ENCODE measurements around the gene PLA2G4F.

PLA2G4F gene, protein sequence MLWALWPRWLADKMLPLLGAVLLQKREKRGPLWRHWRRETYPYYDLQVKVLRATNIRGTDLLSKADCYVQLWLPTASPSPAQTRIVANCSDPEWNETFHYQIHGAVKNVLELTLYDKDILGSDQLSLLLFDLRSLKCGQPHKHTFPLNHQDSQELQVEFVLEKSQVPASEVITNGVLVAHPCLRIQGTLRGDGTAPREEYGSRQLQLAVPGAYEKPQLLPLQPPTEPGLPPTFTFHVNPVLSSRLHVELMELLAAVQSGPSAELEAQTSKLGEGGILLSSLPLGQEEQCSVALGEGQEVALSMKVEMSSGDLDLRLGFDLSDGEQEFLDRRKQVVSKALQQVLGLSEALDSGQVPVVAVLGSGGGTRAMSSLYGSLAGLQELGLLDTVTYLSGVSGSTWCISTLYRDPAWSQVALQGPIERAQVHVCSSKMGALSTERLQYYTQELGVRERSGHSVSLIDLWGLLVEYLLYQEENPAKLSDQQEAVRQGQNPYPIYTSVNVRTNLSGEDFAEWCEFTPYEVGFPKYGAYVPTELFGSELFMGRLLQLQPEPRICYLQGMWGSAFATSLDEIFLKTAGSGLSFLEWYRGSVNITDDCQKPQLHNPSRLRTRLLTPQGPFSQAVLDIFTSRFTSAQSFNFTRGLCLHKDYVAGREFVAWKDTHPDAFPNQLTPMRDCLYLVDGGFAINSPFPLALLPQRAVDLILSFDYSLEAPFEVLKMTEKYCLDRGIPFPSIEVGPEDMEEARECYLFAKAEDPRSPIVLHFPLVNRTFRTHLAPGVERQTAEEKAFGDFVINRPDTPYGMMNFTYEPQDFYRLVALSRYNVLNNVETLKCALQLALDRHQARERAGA

GRCh38 chr15:42156243-42156922 is at the start of gene PLA2G4F:
Gene PLA2G4F (minus strand): TSS chr15:42156636. CDS start chr15:42156549, 87 bp downstream.
- no peak for DNase-seq (ENCODE audit: low spot score)

GRCh38 chr15:42203891-42204290 is 47.5 kb upstream of the PLA2G4F start:
- DNase-seq (ENCODE audit: low spot score) (no peak), FAIRE-seq (no peak)

More at GRCh38 chr15:42156243-42156922, at the start of gene PLA2G4F:
- FAIRE-seq: no peak

DNA sequence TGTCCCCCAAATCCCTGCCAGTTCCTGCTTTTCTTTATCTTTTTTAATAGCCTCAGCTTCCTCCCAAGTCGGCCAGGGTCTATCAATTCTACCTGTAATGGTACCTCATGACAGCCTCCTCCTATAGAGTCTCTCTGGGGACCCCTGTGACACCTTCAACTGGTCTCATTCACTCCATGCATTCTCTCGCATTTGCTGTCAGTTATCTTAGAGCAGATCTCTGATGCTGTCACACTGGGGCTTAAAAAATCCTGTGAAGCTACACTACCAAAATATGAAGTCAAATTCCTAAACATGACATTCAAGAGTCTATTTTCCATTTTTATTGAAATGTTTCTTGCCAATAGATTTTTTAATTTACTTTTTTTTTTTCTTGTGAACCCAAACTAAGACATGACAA is 46.2 kb upstream of the PLA2G4F start:
- FAIRE-seq (no peak), DNase-seq (ENCODE audit: low spot score) (no peak)

DNA sequence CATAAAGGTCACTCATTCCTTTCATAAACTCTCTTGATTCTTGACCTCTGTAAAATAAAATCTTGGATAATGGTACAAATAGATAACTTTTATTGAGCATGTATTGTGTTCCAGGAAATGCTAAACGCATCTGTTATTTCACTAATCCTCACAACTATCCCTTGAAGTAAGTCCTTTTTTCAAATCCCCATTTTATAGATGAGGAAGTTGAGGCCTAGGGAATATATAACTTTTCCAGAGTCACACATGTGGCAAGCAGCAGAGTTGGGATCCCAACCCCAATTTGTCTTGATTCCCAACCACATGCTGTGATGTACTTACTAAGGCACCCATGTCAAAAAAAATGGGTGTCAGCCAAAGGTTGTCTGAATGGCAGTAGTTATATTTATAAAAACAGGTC is 45.4 kb upstream of the PLA2G4F start:
- no peak for FAIRE-seq
- no peak for DNase-seq (ENCODE audit: low spot score)

GRCh38 chr15:42199126-42199525 is 42.7 kb upstream of the PLA2G4F start:
- FAIRE-seq (no peak), DNase-seq (ENCODE audit: low spot score) (no peak)

GRCh38 chr15:42198516-42198915 is 42.1 kb upstream of the PLA2G4F start:
- DNase-seq (ENCODE audit: low spot score) (no peak), FAIRE-seq (no peak)

GRCh38 chr15:42194513-42194912 is 38.1 kb upstream of the PLA2G4F start:
- DNase-seq (ENCODE audit: low spot score) (no peak), FAIRE-seq (no peak)

- DNase-seq (ENCODE audit: low spot score) (no peak), FAIRE-seq (no peak)
Observed at GRCh38 chr15:42193383-42193782, 36.9 kb upstream of the PLA2G4F start.

- DNase-seq (ENCODE audit: low spot score) (no peak), FAIRE-seq (no peak)
Observed at GRCh38 chr15:42191610-42192346, 35.3 kb upstream of the PLA2G4F start.

DNA sequence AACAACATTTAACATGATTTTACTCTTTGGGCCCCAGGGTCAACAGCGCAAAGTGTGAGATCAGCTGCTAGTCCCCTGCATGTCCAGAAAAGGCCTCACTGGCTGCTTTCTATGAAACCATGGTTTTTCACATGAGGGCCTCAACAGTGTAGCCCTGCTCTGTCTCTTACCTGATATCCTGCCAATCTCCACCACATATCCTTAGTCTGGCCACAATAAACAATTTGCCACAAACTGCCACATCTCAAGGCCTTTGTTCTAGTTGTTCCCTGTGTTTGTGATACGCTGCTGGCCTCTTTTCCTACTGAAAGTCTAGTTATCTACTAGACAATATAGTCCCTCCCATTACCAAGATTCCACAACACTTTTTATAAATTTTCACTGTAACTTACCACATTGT is 33.9 kb upstream of the PLA2G4F start:
- no peak for FAIRE-seq

DNA sequence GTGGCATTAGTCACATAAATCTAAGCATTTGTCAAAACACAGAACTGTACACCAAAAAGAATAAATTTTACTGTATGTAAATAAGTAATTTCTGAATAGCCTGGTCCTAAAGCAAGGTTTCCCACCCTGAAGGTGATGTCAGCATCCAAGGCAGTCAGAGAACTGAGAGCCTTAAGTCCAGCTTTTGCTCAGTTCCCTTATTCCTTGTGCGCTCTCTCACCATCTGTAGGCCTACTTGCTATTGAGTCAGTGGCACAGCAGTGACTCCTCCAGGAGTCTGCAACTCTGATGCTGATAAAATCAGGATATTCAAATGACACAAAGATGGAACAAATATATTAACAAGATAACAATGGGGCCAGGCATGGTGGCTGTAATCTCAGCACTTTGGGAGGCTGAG is 29.4 kb upstream of the PLA2G4F start:
- DNase-seq (ENCODE audit: low spot score) (no peak), FAIRE-seq (no peak)

More for the DNA sequence above, 33.9 kb upstream of the PLA2G4F start:
- no peak for DNase-seq (ENCODE audit: low spot score)

DNA sequence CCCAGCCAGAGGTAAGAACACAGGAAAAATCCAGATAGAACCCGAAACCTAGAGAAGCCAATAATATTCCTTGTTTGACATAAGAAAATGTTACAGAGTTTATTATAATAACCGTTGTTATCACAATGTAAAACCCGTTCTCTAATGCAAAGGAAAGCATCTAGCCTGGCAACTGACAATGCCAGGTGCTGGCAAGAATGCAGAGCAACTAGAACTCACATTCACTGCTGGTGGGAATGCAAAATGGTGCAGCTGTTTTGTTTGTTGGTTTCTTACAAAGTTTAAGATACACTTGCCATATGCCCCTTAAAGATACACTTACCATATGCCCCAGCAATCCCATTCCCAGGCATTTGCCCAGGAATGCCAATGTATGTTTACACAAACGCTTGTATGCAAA is 28.3 kb upstream of the PLA2G4F start:
- DNase-seq (ENCODE audit: low spot score) (no peak), FAIRE-seq (no peak)

DNA sequence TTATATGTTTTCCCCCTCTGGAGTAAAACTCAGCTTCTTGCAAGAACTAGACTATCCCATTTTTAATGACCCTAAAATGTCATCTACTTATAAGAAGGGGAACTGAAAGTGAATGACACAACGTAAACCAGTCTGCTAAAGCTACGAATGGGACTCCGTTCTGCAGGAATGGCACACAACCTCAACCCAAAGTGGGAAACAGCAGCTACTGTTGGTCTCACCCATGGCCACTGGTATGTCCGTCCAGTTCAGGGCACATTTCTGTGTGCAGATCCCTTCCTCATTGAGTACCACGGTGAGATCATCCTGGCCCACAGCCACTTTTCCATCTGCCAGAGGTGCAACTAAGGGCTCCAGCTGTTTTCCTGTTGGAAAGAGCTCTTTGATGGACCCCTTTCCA is 27.9 kb upstream of the PLA2G4F start:
- no peak for DNase-seq (ENCODE audit: low spot score)
- no peak for FAIRE-seq

DNA sequence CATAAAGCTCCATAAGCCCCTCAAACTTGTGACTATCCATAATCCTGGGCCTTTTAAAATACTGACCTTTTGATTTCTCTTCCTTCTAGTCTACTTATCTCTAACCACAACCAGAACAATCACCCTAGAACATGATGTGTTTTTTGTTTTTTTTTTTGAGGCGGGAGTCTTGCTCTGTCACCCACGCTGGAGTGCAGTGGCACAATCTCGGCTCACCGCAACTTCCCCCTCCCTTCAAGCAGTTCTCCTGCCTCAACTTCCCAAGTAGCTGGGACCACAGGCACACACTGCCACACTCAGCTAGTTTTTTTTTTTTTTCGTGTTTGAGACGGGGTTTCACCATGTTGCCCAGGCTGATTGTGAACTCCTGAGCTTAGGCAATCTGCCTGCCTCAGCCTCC is 26.5 kb upstream of the PLA2G4F start:
- FAIRE-seq (no peak), DNase-seq (ENCODE audit: low spot score) (no peak)

GRCh38 chr15:42182328-42182886 is 26.0 kb upstream of the PLA2G4F start:
- no peak for FAIRE-seq
- DNase-seq (ENCODE audit: low spot score): no peak

GRCh38 chr15:42178056-42178455 is 21.6 kb upstream of the PLA2G4F start:
- DNase-seq (ENCODE audit: low spot score) (no peak), FAIRE-seq (no peak)

DNA sequence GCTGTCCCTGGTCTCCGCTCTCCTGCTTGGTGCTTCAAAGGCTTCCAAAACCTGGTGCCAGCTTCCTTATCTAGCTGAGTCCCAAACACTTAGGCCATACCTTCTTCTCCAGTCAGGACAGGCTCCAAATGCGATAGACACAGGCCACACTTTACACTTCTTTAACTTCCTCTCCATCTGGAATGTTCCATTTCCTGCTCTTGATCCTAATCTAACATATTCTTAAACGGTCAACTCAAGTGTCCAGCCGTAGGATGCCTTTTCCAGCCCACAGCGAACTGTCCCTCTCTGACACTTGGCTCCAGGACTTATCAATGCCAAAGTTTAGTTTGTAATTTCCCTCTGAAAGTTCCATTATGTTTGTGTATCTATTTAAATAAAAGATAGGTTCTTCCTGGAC is 19.2 kb upstream of the PLA2G4F start:
- FAIRE-seq: no peak

DNA sequence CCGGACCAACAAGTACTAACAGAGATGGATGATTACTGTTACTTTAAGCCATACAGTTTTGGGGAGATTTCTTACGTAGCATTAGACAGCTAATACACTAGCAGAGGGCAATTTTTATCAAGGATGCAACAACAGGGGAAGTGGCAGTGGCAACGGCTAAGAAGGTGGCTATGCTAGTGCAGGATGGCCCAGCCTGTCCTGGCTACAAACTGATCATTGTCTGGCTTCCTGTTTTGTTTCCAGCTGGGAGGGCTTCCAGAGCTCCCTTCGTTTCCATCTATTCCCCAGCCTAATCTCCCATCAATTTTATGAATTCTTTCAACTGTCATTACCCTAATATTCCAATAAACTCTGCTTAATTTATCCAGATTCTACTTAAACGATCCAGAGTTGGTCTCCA is 16.0 kb upstream of the PLA2G4F start:
- no peak for FAIRE-seq
- no peak for DNase-seq (ENCODE audit: low spot score)

More for the DNA sequence above, 19.2 kb upstream of the PLA2G4F start:
- DNase-seq (ENCODE audit: low spot score): no peak

GRCh38 chr15:42171795-42172194 is 15.4 kb upstream of the PLA2G4F start:
- DNase-seq (ENCODE audit: low spot score) (no peak), FAIRE-seq (no peak)

GRCh38 chr15:42171122-42171521 is 14.7 kb upstream of the PLA2G4F start:
- FAIRE-seq: no peak

More at GRCh38 chr15:42171122-42171521, 14.7 kb upstream of the PLA2G4F start:
- DNase-seq (ENCODE audit: low spot score): no peak

Measured in RCC 7860 (cell line).